Adipose tissue (tissue), 3 donors: ENCODE data around the gene PLCG1. TPM values are rescaled to one million over a fixed set of nuclear protein-coding genes. Genes with fewer than 3 reads are reported as not detected.

ENCODE experiments used
- H3K27ac ChIP-seq: one replicate; pipeline ENCODE4 v1.5.1; 2013; ENCODE audit warnings: low read depth, low read length
- WGBS, 3 donors: extraction: QIAGEN DNeasy Blood & Tissue Kit; methylation state at CpG; one replicate each; pipeline ENCODE4 v1.1.7; 2013; 5-methylcytosine and 5-hydroxymethylcytosine counted together
- polyA plus RNA-seq, 3 donors: library from polyadenylated mRNA; stranded (reverse); fragments of 200-250 nt; gene quantifications; one replicate each; pipeline ENCODE4 v1.2.3, GENCODE V29; 2013
- donor health status: healthy with polysubstance abuse.
- donor health status: Bipolar disorder and iron deficiency.
- donor health status: healthy.

PLCG1 gene
- polyA plus RNA-seq, 3 donors = 16.1 to 96.7 (median 38.9) TPM

DNA sequence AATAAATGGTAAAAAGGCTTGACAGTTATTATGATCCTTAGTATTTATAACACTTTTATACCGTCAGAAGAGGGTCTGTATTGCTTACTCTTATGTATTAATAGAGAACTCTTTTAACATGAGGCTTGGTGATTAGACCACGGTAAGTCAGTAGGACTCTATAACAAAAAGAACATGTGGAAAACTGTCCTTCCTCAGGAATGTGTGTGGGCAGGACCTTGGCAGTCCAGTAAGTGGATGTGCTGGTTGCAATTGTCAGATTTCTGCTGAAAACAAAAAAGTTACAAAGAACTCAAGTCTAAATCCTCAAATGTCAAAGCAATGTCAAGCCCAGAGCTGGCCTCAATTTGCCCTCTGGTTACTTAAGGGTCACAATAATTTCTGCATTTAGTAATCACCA lies 81.1 kb downstream of the PLCG1 start:
- 70 to 90% (median 74%) methylated on average over 2 of the region's 2 CpGs for WGBS, 3 donors
- H3K27ac ChIP-seq = no peak overlapping the region

DNA sequence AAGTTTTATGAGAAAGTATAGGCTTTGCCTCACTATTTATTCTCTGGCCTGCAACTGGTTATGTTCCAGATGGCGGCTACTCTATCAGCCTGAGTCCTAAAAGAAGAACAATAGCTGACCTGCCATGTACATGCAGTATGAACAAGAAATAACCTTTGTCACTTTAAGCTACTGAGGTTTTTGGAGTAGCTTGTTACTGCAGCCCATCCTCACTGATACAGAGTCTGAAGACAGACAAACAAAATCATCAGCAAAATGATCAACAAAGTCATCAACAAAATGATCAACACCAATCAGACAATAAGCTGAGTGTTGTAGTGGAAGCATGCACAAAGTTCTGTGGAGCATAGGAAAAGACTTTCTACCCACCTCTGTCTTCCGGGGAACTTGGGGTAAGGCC lies 82.5 kb downstream of the PLCG1 start:
- 94 to 97% (median 95%) methylated on average over 2 of the region's 2 CpGs for WGBS, 3 donors
- no peak overlapping the region for H3K27ac ChIP-seq

DNA sequence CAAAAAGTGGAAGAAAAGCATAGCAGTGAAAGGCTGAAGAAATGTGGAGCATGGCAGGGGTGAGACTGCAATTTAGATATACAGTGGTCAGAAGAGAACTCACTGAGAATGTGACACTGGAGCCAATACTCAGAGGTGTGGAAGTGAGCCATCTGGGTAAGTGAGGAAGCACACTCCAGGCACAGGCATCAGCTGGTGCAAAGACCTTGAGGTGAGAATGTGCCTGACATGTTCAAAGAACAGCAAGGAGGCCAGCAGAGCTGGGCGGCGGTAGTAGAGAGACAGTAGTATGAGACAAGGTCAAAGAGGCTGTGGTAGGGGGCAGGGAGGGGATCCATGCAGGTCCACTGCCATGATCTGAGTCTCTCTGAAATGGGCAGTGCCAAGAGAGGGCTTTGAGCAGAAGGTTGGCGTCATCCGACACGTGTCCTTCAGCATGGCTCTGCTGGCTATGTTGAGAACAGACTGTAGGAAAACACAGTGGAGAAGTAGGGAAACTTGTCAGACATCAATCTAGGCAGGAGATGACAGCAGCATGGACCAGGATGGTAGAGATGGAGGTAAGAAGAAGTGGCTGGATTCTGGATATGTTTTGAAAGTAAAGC lies 84.4 kb downstream of the PLCG1 start:
- H3K27ac ChIP-seq = no peak overlapping the region
- 95 to 98% (median 96%) methylated on average over 5 of the region's 5 CpGs for WGBS, 3 donors

DNA sequence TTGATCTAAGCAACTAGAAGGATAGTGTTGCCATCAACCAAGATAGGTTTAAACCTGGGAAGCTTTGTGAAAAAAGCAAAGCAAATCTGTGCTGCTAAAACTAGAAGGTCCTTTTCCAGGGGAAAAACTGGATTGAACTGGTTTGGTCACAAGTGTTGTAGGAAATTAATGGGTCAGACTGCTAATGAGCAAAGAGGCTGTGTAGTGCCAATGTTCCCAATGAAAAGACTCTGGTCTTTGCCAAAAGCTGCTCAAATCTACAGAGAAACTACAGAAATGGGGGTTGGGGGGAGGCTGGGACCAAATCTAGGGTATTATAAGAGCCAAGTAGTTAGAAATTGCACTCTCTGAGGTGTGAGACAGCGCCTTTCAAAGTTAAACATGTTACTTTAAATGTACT lies 85.0 kb downstream of the PLCG1 start:
- H3K27ac ChIP-seq = no peak overlapping the region
- WGBS, 3 donors = 96 to 100% (median 97%) methylated on average over 1 of the region's 1 CpG

- H3K27ac ChIP-seq = no peak overlapping the region
Measured at GRCh38 chr20:41222703-41223102, 85.4 kb downstream of the PLCG1 start.

- no peak overlapping the region for H3K27ac ChIP-seq
Measured at GRCh38 chr20:41223112-41223511, 85.8 kb downstream of the PLCG1 start.

- 84 to 89% (median 85%) methylated on average over 1 of the region's 1 CpG for WGBS, 3 donors
- no peak overlapping the region for H3K27ac ChIP-seq
Measured at GRCh38 chr20:41224281-41224680, 86.9 kb downstream of the PLCG1 start.

DNA sequence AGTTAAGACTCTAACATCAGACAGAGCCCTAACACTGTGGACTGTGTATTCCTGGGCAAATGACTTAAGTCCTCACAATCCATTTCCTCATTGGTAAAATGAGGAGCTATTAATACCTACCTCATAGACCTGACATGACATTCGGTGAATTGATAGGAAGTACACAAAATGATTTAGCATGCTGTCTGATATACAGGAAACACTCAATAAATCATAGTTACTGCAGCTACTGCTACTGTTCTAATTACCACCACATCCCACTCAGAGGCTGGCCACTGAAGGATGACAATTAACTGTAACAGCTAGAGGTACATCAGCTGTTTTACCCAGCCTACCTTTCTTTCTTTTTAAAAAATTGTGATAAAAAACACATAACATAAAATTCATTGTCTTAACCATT lies 87.7 kb downstream of the PLCG1 start:
- 45 to 69% (median 55%) methylated on average over 1 of the region's 1 CpG for WGBS, 3 donors
- no peak overlapping the region for H3K27ac ChIP-seq

DNA sequence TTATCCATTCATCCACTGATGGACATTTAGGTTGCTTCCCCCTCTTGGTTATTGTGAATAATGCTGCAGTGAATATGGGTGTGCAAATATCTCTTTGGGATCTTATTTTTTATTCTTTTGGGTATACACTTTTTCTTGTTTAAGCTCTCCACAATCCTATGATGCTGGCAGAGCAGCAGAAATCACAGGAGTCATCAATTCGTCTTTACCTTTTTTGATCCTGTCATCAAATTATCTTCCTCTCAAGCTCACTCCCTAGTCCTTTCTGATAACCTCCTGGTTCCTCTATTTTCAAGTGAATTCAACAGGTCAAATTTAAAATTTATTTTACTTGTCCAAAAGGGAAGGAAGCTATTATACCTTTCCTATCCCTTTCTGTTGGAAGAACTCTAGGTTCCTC lies 89.1 kb downstream of the PLCG1 start:
- 80 to 92% (median 84%) methylated on average over 1 of the region's 1 CpG for WGBS, 3 donors

More for the DNA sequence above, 89.1 kb downstream of the PLCG1 start:
- H3K27ac ChIP-seq = no peak overlapping the region

Other genes starting within 250 kb of the PLCG1 start
- 10 to 100 TPM; 11.6 to 34.5 (median 24.5) TPM for gene TOP1, start 108.7 kb upstream of the PLCG1 start, polyA plus RNA-seq
- 10 to 100 TPM in 2 of 3 donors, 1 to 10 TPM in 1; 4.5 to 25.0 (median 12.8) TPM for gene ZHX3, start 180.2 kb downstream of the PLCG1 start, polyA plus RNA-seq
- 10 to 100 TPM; 15.7 to 51.2 (median 44.8) TPM for gene LPIN3, start 203.3 kb downstream of the PLCG1 start, polyA plus RNA-seq
- gene EMILIN3, start 229.3 kb downstream of the PLCG1 start, polyA plus RNA-seq = under 1 TPM; 0.14 to 0.34 (median 0.28) TPM